Stimulated activated CD8-positive, alpha-beta memory T cell treated with anti-CD3 and anti-CD28 coated beads, Interleukin-4, amount 100 ng/mL, for 1 hour (primary cell): ENCODE data around the gene MITF.

Experiments
- DNase-seq, 2 donors: peaks; one replicate each; pipeline ENCODE4 v3.0.0-alpha.2; 2020; ENCODE audit warnings: low read depth in 2 of 2, low spot score in 1 of 2

Gene MITF

DNA sequence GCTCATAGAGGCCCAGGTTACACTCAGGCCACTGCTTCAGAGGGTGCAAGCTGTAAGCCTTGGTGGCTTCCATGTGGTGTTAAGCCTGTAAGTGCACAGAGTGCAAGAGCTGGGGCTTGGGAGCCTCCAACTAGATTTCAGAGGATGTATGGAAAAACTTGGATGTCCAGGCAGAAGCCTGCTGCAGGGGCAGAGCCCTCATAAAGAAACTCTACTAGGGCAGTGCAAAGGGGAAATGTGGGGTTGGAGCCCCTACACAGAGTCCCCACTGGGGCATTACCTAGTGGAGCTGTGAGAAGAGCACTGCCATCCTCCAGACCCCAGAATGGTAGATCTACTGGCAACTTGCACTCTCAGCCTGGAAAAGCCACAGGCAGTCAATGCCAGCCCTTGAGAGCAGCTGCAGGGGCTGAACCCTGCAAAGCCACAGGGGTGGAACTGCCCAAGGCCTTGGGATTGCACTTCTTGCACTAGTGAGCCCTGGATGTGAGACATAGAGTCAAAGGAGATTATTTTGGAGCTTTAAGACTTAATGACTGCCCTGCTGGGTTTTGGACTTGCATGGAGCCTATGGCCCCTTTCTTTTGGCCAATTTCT is 14.0 kb downstream of the MITF start:
- DNase-seq: no peak

DNA sequence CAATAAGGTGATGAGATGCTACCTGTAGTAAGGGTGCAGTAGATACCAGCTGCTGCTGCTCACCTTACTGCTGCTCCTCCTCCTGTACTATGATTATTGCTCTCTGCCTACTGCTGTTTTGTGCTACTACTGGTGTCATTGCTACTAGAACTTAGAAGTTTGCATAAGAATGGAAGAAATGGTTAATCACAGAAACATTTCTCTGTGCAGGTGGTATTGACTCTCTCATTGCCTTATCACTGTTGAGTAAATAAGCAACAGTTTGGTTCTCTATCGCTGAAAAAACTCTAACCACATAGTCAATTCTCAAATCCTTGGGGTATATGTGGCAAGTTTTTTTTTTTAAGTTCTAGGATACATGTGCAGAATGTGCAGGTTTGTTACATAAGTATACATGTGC is 16.5 kb downstream of the MITF start:
- DNase-seq: no peak

GRCh38 chr3:69761896-69762767 is 22.9 kb downstream of the MITF start:
- no peak for DNase-seq

GRCh38 chr3:69762768-69763229 is 23.5 kb downstream of the MITF start:
- DNase-seq: no peak

DNA sequence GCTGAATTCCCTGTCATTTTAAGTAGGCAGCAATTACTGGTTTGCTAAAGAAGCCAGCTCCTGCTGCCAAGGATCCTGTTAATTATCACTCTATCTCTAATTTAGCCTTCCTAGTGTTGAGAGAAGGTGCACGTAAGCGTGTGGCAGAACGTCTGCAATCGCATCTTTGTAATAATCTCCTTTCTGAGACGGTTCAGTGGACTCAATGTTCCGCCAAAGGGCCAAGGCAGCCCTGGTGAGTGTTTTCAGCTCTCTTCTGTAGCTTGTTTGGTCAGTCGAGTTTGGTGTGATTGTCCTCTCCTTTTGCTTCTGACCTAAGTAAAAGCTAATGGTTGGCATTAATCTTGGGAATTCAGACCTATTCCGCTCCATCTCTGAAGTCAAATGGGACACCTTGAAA is 24.2 kb downstream of the MITF start:
- no peak for DNase-seq

DNA sequence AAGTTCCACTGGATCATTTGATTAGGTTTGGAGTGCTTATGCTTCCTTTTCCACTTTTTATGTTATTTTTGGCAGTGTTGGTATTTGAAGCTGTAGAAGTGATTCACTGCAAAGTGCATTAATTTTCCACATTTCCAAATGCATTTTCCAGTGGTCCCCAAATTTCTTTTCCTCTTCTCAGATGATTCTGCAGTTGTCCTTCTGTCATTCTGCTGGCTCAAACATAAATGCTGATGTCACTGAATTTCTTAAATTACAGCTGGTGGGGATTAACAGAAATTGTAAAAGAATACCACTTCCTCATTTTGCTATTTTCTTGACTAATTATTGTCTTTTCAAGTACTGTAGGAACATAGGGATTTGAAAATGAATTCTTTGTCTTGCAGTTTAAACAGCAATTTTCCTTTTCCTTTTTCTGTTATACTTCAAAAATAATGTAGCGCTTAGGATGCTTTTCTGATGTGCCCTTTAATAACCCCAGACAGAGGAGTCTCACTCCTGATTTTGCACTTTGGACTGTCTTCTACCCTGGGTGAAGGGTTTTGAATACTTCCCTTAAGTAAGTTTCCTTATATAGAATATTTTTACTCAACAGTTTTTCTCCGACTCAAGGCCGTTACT is 25.0 kb downstream of the MITF start:
- no peak for DNase-seq

DNA sequence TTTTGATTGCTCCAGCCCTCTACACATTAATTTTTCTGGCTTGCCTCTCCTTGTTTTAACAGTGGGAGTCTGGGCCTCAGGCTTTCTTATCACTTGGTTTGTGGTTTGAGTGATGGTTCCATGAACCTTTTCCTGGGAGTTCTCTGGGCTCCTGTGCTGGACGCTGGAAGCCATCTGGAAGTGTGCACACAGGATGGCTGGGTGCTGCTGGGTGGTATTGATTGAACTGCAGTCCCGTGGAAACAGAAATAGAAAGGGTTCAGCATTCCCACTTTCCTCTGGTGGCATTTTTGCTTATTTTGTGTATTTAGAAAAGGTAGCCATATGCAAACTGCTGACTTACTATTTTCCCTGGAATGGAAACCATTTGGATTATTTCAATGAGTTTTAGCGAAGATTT is 25.6 kb downstream of the MITF start:
- DNase-seq: no peak

DNA sequence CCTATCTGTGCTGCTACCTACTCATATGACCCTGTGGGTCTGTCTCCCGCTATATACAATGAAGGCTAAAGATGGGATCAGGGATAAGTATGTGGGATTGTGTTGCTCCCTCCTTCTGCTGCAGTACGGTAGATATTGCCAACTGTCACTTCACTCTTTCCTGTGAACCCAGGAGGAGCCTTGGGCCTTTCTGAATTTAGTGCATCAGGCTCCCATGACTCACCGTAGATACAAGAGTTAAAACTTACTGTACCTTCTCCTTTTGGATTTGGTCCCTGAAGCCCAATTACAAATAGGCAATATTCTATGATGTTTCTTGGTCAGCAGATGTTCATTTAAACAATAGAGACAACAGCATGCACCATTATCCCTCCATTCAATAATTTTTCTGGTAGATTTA is 27.4 kb downstream of the MITF start:
- DNase-seq: no peak

- DNase-seq: no peak
Observed at GRCh38 chr3:69767571-69767970, 28.3 kb downstream of the MITF start.

DNA sequence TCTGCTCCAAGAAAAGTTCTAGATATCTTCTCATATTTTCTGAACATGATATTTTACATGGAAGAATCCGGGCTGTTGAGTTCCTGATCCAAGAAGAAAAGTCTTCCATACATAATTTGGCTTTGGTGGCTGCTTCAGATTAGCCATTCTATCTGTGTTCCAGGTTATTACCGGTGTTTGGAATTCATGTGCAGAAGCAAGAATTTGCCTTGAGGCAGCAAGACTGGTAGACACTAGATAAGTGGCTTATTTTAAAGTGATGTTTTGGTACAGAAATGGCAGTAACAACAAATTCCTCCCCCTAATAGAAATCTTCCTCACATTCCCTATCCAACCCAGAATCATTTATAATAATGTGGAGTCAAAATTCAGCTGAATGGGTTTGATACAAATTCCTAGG is 29.2 kb downstream of the MITF start:
- DNase-seq: no peak

DNA sequence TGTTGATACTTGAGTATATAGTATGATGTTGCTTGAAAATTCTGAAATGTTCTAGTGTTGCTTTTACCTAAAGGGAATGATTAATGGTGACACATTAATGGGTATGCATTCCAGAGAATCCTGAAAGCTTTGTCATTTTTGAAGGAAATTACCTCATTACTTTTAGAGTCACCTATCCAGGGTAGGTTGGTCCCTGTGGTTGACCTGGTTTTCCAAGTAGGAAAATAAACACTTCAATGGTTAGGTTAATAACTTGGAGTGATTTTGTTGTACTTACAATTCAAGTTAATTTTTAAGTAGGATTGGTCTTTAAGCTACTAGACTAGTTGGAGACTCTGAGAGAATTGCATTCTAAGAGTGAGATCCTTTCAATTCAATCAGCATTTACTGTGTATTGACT is 31.0 kb downstream of the MITF start:
- DNase-seq: no peak

GRCh38 chr3:69770976-69771634 is 31.8 kb downstream of the MITF start:
- DNase-seq: no peak

- DNase-seq: no peak
Observed at GRCh38 chr3:69772152-69772867, 33.0 kb downstream of the MITF start.

DNA sequence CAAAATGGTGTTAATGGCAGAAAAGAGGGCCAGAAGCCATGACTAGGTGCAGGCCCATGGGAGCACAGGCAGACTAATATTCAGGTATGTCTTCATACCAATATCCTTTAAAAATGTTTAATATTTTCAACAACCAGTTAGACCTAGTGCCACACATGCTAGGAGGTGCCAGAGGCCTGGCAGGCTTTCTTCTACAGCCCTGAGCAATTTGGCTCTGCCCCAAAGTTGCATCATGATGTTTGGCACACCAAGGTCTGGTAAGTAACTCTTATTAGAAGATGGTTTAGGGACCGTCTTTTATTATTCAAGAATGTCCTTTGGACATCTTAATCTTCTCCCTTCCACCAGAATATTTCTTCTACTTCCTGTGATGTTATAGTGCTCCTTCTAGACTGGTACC is 34.8 kb downstream of the MITF start:
- DNase-seq: no peak

- DNase-seq: no peak
Observed at GRCh38 chr3:69775751-69776150, 36.5 kb downstream of the MITF start.

- no peak for DNase-seq
Observed at GRCh38 chr3:69776289-69776688, 37.0 kb downstream of the MITF start.

DNA sequence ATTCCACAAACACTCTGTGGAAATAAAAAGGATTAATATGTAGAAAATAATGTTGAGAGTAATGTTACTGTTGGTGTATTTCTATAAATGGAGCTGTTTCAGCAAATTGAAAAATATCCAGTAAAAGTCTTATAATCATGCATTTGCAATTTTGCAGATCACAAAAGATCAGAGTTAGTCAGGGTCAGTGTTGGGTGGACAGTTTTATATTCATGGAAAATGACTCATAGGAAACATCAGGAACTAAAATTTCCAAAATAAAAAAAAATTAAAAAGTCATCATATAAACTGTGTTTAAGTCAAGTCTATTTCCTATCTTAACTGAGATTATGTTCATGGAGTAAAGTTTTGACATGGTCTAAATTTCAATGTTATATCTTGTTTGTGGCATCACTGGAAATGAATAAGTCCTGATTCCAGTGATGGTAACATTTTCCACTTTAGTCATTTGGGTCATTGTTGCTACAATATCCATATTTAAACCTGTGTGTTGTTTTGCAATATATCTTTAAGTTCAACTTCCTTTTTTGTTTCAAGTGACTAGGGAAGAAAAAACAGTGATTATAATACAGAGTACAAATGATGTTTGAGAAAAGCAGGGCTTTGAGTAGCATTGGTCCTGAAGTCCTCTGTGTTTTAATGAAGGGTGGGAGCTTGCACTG is 37.8 kb downstream of the MITF start:
- DNase-seq: no peak

DNA sequence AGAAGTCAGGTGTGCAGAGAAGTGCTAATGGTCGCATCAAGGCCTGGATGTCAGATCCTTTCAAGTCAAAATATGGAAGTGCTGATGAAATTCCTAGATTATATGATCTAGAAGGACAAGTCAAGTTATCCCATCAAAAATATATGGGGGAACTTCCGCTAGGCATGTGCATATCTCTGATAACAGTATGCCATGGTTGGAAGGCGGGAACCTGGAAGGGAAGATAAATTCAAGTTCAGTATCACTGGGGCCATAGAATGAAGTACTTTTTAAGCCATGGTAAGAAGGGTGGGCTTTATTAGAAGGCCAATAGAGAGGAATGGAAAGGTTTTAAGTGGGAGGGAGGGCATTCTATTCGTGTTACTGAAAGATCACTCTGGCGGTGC is 38.3 kb downstream of the MITF start:
- no peak for DNase-seq

GRCh38 chr3:69781593-69781992 is 42.3 kb downstream of the MITF start:
- DNase-seq: no peak

- DNase-seq: no peak
Observed at GRCh38 chr3:69784954-69785514, 45.8 kb downstream of the MITF start.
